H1 (cell line): ENCODE results near the gene SDHAF4. TPM values are rescaled to one million over a fixed set of nuclear protein-coding genes. Genes with fewer than 3 reads are reported as not detected.

Experiments
- BACH1 ChIP-seq: IDR thresholded peaks from 2 replicates; pipeline ENCODE4 v1.6.1; 2012; ENCODE audit warnings: low read length, improper control_type of control experiment
- CEBPB ChIP-seq: IDR thresholded peaks from 2 replicates; pipeline ENCODE4 v1.6.1; 2012; ENCODE audit warnings: low read depth, low read length
- EZH2 ChIP-seq: fragments of 200-600 bp; sonication (generic); IDR thresholded peaks from 2 replicates; pipeline ENCODE4 v1.7.1; 2012; ENCODE audit warnings: low read depth, mild to moderate bottlenecking, moderate library complexity, low read length, inconsistent platforms; ENCODE audit not compliant: severe bottlenecking
- FOSL1 ChIP-seq: IDR thresholded peaks from 2 replicates; pipeline ENCODE4 v1.6.1; 2011; ENCODE audit warnings: mild to moderate bottlenecking, low read depth, low read length, moderate library complexity; ENCODE audit not compliant: insufficient read depth
- RNF2 ChIP-seq: fragments of 200-900, 300-1000 bp; sonication (generic); IDR thresholded peaks from 2 replicates; pipeline ENCODE4 v1.7.1; 2016; ENCODE audit warnings: borderline replicate concordance, low read depth, mild to moderate bottlenecking, antibody characterized with exemption, low read length; ENCODE audit not compliant: poor library complexity, severe bottlenecking; ENCODE audit errors: missing control alignments
- SRF ChIP-seq: IDR thresholded peaks from 2 replicates; pipeline ENCODE4 v1.6.1; 2011; ENCODE audit warnings: mild to moderate bottlenecking, low read depth, low read length, moderate library complexity
- polyA plus RNA-seq, 7 experiments: library from polyadenylated mRNA; depleted of rRNA in 3 of 7; stranded (reverse) in 5 of 7; unstranded in 2 of 7; fragments of >200 nt in 5 of 7; fragments of 200-250 nt in 2 of 7; gene quantifications; 1 replicate in 5 of 7; 2 replicates in 1 of 7; 4 replicates in 1 of 7; pipeline versions ENCODE4 v1.2.1 to v1.2.3, GENCODE V29; 2011 to 2013; ENCODE audit warnings: missing spikeins in 2 of 7, mixed read lengths in 2 of 7
- total RNA-seq: library from RNA; stranded (reverse); fragmentation: NEBNext Ultra II Directional; extraction: Animal tissue kit (Norgen Biotek cat#: 25700); gene quantifications from 2 replicates; pipeline ENCODE4 v1.2.1, GENCODE V29; 2021

The SDHAF4 gene
- total and polyA plus RNA-seq, 2 of the 8 experiments (the other 6 are each of a cell fraction or from before 2014, with no cell fraction given), result 9.8 to 14.9 TPM

DNA sequence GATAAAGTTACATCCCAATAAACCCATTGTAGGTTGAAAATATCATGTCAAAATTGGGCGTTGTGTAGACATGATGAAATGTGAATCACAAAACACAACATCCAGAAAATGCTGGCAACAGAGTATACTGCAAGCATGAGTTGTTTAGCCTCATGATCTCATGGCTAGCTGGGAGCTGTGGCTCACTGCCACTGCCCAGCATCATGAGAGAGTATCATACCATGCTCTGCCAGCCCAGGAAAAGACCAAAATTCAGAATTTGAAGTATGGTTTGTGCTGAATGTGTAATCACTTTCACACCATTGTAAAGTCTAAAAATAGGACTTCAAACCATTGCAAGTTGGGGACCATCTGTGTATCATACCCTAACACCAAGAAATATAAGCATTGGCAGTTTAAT is 55.7 kb downstream of the SDHAF4 start (continued):
- TF ChIP-seq BACH1 (no peak), SRF (no peak), CEBPB (no peak), RNF2 (no peak), FOSL1 (no peak), EZH2 (no peak)
